ENCODE measurements around the gene OGFRL1.

Gene OGFRL1

DNA sequence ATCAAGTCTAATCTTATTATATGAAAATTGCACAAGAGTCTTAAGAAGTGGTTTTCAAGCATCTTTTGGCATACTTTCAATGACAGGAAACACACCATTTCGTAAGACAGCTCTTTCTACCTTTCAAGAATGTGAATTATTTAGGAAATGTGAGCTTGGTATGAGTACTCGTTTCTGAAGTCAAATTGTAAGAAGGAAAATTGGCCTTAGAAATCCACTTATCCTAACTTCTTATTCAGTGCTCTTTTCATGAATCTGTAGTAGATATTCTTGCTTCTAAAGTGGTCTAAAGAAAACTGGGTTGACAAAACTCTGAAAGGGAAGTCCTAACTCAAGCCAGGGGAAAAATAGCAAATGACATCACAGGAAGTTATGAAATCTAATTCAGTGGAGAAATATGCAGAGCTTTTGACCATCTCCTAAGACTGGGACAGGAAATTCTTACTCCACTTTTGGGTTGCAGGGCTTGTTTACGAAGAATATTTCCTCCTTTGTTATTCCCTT is 38.5 kb upstream of the OGFRL1 start:
- TF ChIP-seq CTCF (IDR thresholded peaks at IDR 0.05), result no peak
- peak overlapping the region; percentile 20 for H3K4me3 ChIP-seq
- DNase-seq (ENCODE audit: low spot score), result no peak
- H3K27ac ChIP-seq, result peak overlapping the region; percentile 69 to 74

GRCh38 chr6:71252410-71252809 is 36.2 kb upstream of the OGFRL1 start:
- no peak for TF ChIP-seq CTCF (IDR thresholded peaks at IDR 0.05)
- Histone ChIP-seq H3K4me3 (no peak overlapping the region), H3K27ac (no peak overlapping the region)
- no peak for DNase-seq (ENCODE audit: low spot score)

GRCh38 chr6:71252960-71253359 is 35.7 kb upstream of the OGFRL1 start:
- no peak for TF ChIP-seq CTCF (IDR thresholded peaks at IDR 0.05)
- no peak overlapping the region for H3K4me3 ChIP-seq
- peak overlapping the region in 1 of 2 donors; percentile 29 for H3K27ac ChIP-seq
- DNase-seq (ENCODE audit: low spot score), result no peak

GRCh38 chr6:71254323-71254722 is 34.3 kb upstream of the OGFRL1 start:
- Histone ChIP-seq H3K4me3 (no peak overlapping the region), H3K27ac (no peak overlapping the region)
- DNase-seq (ENCODE audit: low spot score), result no peak
- TF ChIP-seq CTCF (IDR thresholded peaks at IDR 0.05), result no peak

DNA sequence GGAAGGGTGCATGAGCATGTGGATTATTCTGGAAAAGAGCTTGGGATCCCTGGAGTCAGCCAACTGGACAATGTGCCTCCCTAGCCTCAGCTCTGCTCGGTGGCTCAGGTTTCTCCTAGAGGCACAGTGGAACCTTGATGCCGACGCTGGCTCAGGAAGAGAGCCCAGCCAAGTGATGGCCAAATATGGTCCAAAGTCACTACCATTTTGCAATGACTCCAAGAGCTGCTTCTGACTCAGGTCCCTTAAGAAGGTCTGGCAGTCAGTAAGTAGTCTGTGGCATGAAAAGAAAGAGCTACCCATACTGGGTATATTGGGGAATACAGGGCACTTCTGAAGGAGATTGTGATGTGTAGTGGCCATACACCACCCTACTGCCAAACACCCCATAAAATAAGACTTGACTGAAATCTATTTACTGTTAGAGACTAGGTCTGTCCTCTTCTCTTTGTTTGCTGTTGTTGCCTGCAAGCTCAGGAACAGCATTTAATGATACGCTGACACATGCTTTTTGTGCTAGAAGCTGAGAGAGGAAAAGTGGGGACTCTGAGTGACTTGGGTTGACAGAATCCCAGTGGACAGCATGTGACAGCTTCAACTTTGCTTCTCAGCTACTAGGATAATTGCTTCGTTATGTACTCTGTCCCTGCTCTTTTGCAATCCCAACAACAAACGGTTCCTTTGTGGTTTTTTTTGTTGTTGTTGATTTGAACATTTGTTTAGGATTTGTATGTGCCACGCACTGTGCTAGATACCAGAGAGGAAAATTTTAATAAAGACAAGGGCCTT is 30.3 kb upstream of the OGFRL1 start:
- Histone ChIP-seq H3K4me3 (no peak overlapping the region), H3K27ac (peak overlapping the region in 1 of 2 donors; percentile 1)
- no peak for TF ChIP-seq CTCF (IDR thresholded peaks at IDR 0.05)
- no peak for DNase-seq (ENCODE audit: low spot score)

DNA sequence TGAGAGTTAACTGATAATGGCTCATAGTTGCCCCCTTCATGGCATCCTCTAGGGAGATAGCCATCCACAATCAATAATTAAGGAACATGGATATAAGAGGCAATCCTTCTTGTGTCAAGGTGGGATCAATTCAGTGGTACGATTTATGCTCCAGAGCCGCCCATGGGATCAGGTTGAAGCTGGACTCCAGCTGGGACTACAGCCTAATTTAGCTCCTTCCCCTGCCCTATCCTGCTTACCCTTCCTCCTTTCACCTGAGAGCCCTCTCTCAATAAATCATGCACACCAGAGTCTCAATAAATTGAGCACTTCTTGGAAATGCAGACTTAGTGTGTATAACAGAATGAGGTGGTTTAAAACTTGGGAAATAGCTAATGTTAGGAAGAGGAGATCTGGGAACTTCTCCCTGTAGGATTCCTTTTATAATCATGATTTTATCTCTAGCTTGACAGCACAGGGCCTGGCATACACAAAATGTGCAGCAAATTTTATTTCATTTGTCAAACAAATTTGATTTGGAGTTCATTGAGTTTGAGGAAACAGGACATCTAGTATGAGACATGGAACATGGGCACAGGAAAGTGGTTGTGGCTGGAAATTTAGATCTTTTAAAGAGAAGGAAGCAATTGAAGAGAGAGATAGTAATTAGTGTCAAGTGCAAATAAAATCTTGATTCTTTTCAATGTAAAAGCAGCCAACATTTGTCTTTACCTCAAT is 28.6 kb upstream of the OGFRL1 start:
- Histone ChIP-seq H3K27ac (no peak overlapping the region), H3K4me3 (no peak overlapping the region)
- DNase-seq (ENCODE audit: low spot score), result no peak
- no peak for TF ChIP-seq CTCF (IDR thresholded peaks at IDR 0.05)

Measured in coronary artery (tissue), 2 donors.